IMR-90 (cell line): ENCODE results near the gene PPP1R15A. TPM values are rescaled to one million over a fixed set of nuclear protein-coding genes. Genes with fewer than 3 reads are reported as not detected.

Source experiments
- ATAC-seq: fragments of 200-7000 bp; cut with Tn5 transposase; 2 replicates; pipeline ENCODE4 v1.9.1; 2020; ENCODE audit warnings: low read depth, mild to moderate bottlenecking, moderate library complexity
- BruUV-seq: library from RNA; stranded (reverse); fragments of 400-500 nt; replicated peaks from 2 replicates; lab custom pipeline; 2021; lab: Mats Ljungman, UMichigan
- CTCF ChIA-PET: fragments of 300-600 bp; formaldehyde crosslinking; extraction: SDS; loops from one replicate; lab custom pipeline; 2021; ENCODE audit warnings: antibody characterized with exemption; lab: Yijun Ruan, JAX
- POLR2A ChIA-PET: fragments of 300-600 bp; sonication (Branson Sonifier 250); formaldehyde crosslinking; loops from one replicate; lab custom pipeline; 2022; ENCODE audit warnings: antibody characterized with exemption; ENCODE audit not compliant: unreplicated experiment; lab: Charles Lee
- DNase-seq: peaks from one replicate; pipeline ENCODE4 v3.0.0; 2013
- H2AFZ ChIP-seq: replicated peaks from 2 replicates; pipeline ENCODE3; 2013; ENCODE audit warnings: low read length, mild to moderate bottlenecking; ENCODE audit not compliant: poor library complexity
- H2AK5ac ChIP-seq: 2 replicates; pipeline ENCODE4 v1.6.1; 2013; ENCODE audit warnings: low read depth, low read length, inconsistent platforms
- H2AK9ac ChIP-seq: replicated peaks from 2 replicates; pipeline ENCODE3; 2013; ENCODE audit warnings: mild to moderate bottlenecking, low read depth, low read length, moderate library complexity; ENCODE audit not compliant: poor library complexity
- H2BK120ac ChIP-seq: 2 replicates; pipeline ENCODE4 v1.6.1; 2013; ENCODE audit warnings: low read depth, low read length, inconsistent platforms
- H2BK15ac ChIP-seq: 3 replicates; pipeline ENCODE4 v1.6.1; 2013; ENCODE audit warnings: low read depth, low read length, inconsistent platforms
- H2BK20ac ChIP-seq: 2 replicates; pipeline ENCODE4 v1.6.1; 2013; ENCODE audit warnings: low read depth, mild to moderate bottlenecking, inconsistent platforms, low read length, moderate library complexity
- H2BK5ac ChIP-seq: 2 replicates; pipeline ENCODE4 v1.6.1; 2013; ENCODE audit warnings: mild to moderate bottlenecking, low read depth, low read length, inconsistent platforms; ENCODE audit not compliant: poor library complexity, severe bottlenecking
- H3K14ac ChIP-seq: replicated peaks from 2 replicates; pipeline ENCODE4 v1.6.1; 2013; ENCODE audit warnings: low read depth, low read length, inconsistent platforms
- H3K18ac ChIP-seq: 2 replicates; pipeline ENCODE4 v1.6.1; 2013; ENCODE audit warnings: low read depth, low read length, control low read depth
- H3K23ac ChIP-seq: 2 replicates; pipeline ENCODE4 v1.6.1; 2013; ENCODE audit warnings: low read depth, low read length, inconsistent platforms
- H3K27ac ChIP-seq: 2 replicates; pipeline ENCODE4 v1.5.1; 2013; ENCODE audit warnings: mild to moderate bottlenecking, control low read depth, low read length; ENCODE audit not compliant: insufficient read depth
- H3K27me3 ChIP-seq: 2 replicates; pipeline ENCODE4 v1.6.1; 2013; ENCODE audit warnings: low read length; ENCODE audit not compliant: control insufficient read depth, insufficient read depth
- H3K36me3 ChIP-seq: 2 replicates; pipeline ENCODE4 v1.6.1; 2013; ENCODE audit warnings: low read length, mixed read lengths; ENCODE audit not compliant: control insufficient read depth, insufficient read depth
- H3K4ac ChIP-seq: 2 replicates; pipeline ENCODE4 v1.6.1; 2013; ENCODE audit warnings: low read depth, low read length, inconsistent platforms
- H3K4me1 ChIP-seq: 2 replicates; pipeline ENCODE4 v1.6.1; 2013; ENCODE audit warnings: low read length, mixed read lengths; ENCODE audit not compliant: control insufficient read depth, insufficient read depth
- H3K4me2 ChIP-seq: 2 replicates; pipeline ENCODE4 v1.6.1; 2013; ENCODE audit warnings: low read depth, mild to moderate bottlenecking, control low read depth, low read length, moderate library complexity
- H3K4me3 ChIP-seq: 2 replicates; pipeline ENCODE4 v1.5.1; 2013; ENCODE audit warnings: low read depth, mild to moderate bottlenecking, control low read depth, low read length, moderate library complexity; ENCODE audit not compliant: insufficient read depth
- H3K56ac ChIP-seq: 2 replicates; pipeline ENCODE4 v1.6.1; 2013; ENCODE audit warnings: low read length, inconsistent platforms; ENCODE audit not compliant: insufficient read depth; ENCODE audit errors: extremely low read depth
- H3K79me1 ChIP-seq, 2 experiments: 2 replicates each; pipeline ENCODE4 v1.6.1; 2013; ENCODE audit warnings: low read length in 2 of 2, inconsistent platforms in 1 of 2, low read depth in 1 of 2
- H3K9ac ChIP-seq: 2 replicates; pipeline ENCODE4 v1.6.1; 2013; ENCODE audit warnings: low read depth, low read length, control low read depth
- H3K9me1 ChIP-seq: 2 replicates; pipeline ENCODE4 v1.6.1; 2013; ENCODE audit warnings: low read length, inconsistent platforms; ENCODE audit not compliant: insufficient read depth
- H3K9me3 ChIP-seq: 2 replicates; pipeline ENCODE4 v1.6.1; 2013; ENCODE audit warnings: low read length; ENCODE audit not compliant: control insufficient read depth, insufficient read depth
- H4K20me1 ChIP-seq: 2 replicates; pipeline ENCODE4 v1.6.1; 2013; ENCODE audit warnings: low read length, inconsistent platforms; ENCODE audit not compliant: insufficient read depth
- H4K5ac ChIP-seq: 2 replicates; pipeline ENCODE4 v1.6.1; 2013; ENCODE audit warnings: mild to moderate bottlenecking, low read depth, low read length, control low read depth
- H4K8ac ChIP-seq, 2 experiments: 2 replicates each; pipeline ENCODE4 v1.6.1; 2013; ENCODE audit warnings: low read depth in 2 of 2, low read length in 2 of 2, control low read depth in 1 of 2, inconsistent platforms in 1 of 2
- H4K91ac ChIP-seq: 2 replicates; pipeline ENCODE4 v1.6.1; 2013; ENCODE audit warnings: low read depth, low read length, inconsistent platforms; ENCODE audit not compliant: insufficient read depth
- BHLHE40 ChIP-seq: fragments of 150-350 bp; IDR thresholded peaks from 2 replicates; pipeline ENCODE4 v1.6.1; 2016; ENCODE audit warnings: mild to moderate bottlenecking, low read depth, low read length
- CEBPB ChIP-seq: IDR thresholded peaks from 2 replicates; pipeline ENCODE4 v1.6.1; 2012; ENCODE audit warnings: low read depth, low read length, improper control_type of control experiment
- CHD1 ChIP-seq: IDR thresholded peaks from 2 replicates; pipeline ENCODE4 v1.6.1; 2012; ENCODE audit warnings: low read depth, low read length, improper control_type of control experiment
- CTCF ChIP-seq: conservative IDR thresholded peaks from 2 replicates; pipeline ENCODE4 v1.5.1; 2012; ENCODE audit warnings: mild to moderate bottlenecking, low read depth, low read length, improper control_type of control experiment
- FOS ChIP-seq: fragments of 150-350 bp; IDR thresholded peaks from 2 replicates; pipeline ENCODE4 v1.6.1; 2016; ENCODE audit warnings: low read depth, low read length
- MAZ ChIP-seq: IDR thresholded peaks from 2 replicates; pipeline ENCODE4 v1.6.1; 2012; ENCODE audit warnings: low read depth, mild to moderate bottlenecking, low read length, improper control_type of control experiment, moderate library complexity, borderline replicate concordance
- MXI1 ChIP-seq: IDR thresholded peaks from 2 replicates; pipeline ENCODE4 v1.6.1; 2012; ENCODE audit warnings: low read depth, mild to moderate bottlenecking, low read length, moderate library complexity, borderline replicate concordance
- NFE2L2 ChIP-seq: fragments of 150-350 bp; IDR thresholded peaks from 2 replicates; pipeline ENCODE4 v1.6.1; 2016; ENCODE audit warnings: low read depth, mild to moderate bottlenecking, low read length
- POLR2A ChIP-seq: IDR thresholded peaks from 2 replicates; pipeline ENCODE4 v1.6.1; 2012; ENCODE audit warnings: mild to moderate bottlenecking, low read depth, low read length
- RCOR1 ChIP-seq: IDR thresholded peaks from 2 replicates; pipeline ENCODE4 v1.6.1; 2012; ENCODE audit warnings: mild to moderate bottlenecking, low read length, improper control_type of control experiment; ENCODE audit not compliant: insufficient replicate concordance
- SMC3 ChIP-seq: fragments of 150-350 bp; IDR thresholded peaks from 2 replicates; pipeline ENCODE4 v1.6.1; 2016; ENCODE audit warnings: low read depth, mild to moderate bottlenecking, antibody characterized with exemption, low read length, moderate library complexity
- WGBS, 2 experiments: methylation state at CpG; one replicate each; pipeline versions ENCODE4 v1.1.5 to v1.1.7; 2013; ENCODE audit warnings: missing lambda C conversion rate in 2 of 2; ENCODE audit not compliant: insufficient read length in 1 of 2; ENCODE audit errors: extremely low coverage in 2 of 2; 5-methylcytosine and 5-hydroxymethylcytosine counted together
- dilution Hi-C: fragments of 300-500 bp; cut with HindIII; formaldehyde crosslinking; loops from one replicate; pipeline ENCODE4 v1.14.3; 2018; ENCODE audit warnings: low sequenced_read_pairs; ENCODE audit not compliant: unreplicated experiment
- in situ Hi-C: fragments of 300-500 bp; cut with MboI; formaldehyde crosslinking; loops from 3 replicates; pipeline ENCODE4 v1.14.3; 2019; ENCODE audit warnings: low sequenced_read_pairs, inconsistent platforms, mixed read lengths
- intact Hi-C: fragments of 100-400 bp; cut with micrococcal nuclease; formaldehyde crosslinking; loops from 2 replicates; pipeline ENCODE4 v1.10.0; 2022
- polyA plus RNA-seq, 3 experiments: library from polyadenylated mRNA; depleted of rRNA; stranded (reverse); fragments of >200 nt; gene quantifications; 2 replicates each; pipeline ENCODE4 v1.2.3, GENCODE V29; 2012; ENCODE audit warnings: low replicate concordance in 1 of 3
- total RNA-seq: library from RNA; depleted of rRNA; stranded (reverse); fragments of >200 nt; gene quantifications from 2 replicates; pipeline ENCODE4 v1.2.3, GENCODE V29; 2012
- TF ChIP-seq, protein P1 (sequence below): fragments of 150-350 bp; IDR thresholded peaks from 2 replicates; pipeline ENCODE4 v1.6.1; 2016; ENCODE audit warnings: low read depth, mild to moderate bottlenecking, low read length, moderate library complexity, borderline replicate concordance
- TF ChIP-seq, protein P2 (sequence below): fragments of 150-350 bp; IDR thresholded peaks from 2 replicates; pipeline ENCODE4 v1.6.1; 2017; ENCODE audit warnings: mild to moderate bottlenecking, antibody characterized with exemption, low read length, low read depth

Gene PPP1R15A
- total and polyA plus RNA-seq, 2 of the 4 experiments (the other 2 are of a cell fraction) = 26.7 to 87.7 TPM

DNA sequence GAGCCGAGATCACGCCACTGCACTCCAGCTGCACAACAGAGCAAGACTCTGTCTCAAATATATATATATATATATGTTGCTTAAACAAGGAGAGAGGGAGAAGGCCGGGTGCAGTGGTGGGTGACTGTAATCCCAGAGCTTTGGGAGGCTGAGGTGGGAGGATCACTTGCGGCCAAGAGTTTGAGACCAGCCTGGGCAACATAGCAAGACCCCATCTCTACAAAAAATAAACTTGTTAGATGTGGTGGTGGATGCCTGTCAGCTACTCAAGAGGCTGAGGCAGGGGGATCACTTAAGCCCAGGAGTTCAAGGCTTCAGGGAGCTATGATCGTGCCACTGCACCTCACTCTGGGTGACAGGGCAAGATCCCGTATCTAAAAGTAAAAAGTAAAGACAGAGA, 30.6 kb upstream of the PPP1R15A start:
- H3K9ac ChIP-seq = no peak overlapping the region
- H4K20me1 ChIP-seq = no peaks in the 10 kb centered on the region
- no peaks in the 10 kb centered on the region for H3K9me3 ChIP-seq
- POLR2A ChIA-PET = no interaction called here
- no peaks in the 10 kb centered on the region for H3K9me1 ChIP-seq
- H3K4me1 ChIP-seq = peaks cover 5% of the 10 kb centered on the region
- no peak overlapping the region for H2BK15ac ChIP-seq
- no peak overlapping the region for H4K5ac ChIP-seq
- peaks cover 18% of the 10 kb centered on the region for H3K36me3 ChIP-seq
- H3K27me3 ChIP-seq = no peaks in the 10 kb centered on the region
- no peak overlapping the region for H3K27ac ChIP-seq
- no peak overlapping the region for H2BK120ac ChIP-seq
- no peak overlapping the region for H2AFZ ChIP-seq
- intact Hi-C loops = loop anchor here (5.0 kb wide), 1 partner anchor 194 kb away; the partner anchor contains the start of gene CA11
- H2BK20ac ChIP-seq = no peak overlapping the region
- H3K56ac ChIP-seq = no peak overlapping the region
- dilution Hi-C loops = no loop called here
- TF ChIP-seq, protein P1, sequence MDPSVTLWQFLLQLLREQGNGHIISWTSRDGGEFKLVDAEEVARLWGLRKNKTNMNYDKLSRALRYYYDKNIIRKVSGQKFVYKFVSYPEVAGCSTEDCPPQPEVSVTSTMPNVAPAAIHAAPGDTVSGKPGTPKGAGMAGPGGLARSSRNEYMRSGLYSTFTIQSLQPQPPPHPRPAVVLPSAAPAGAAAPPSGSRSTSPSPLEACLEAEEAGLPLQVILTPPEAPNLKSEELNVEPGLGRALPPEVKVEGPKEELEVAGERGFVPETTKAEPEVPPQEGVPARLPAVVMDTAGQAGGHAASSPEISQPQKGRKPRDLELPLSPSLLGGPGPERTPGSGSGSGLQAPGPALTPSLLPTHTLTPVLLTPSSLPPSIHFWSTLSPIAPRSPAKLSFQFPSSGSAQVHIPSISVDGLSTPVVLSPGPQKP = no peak
- TF ChIP-seq POLR2A (no peak), CEBPB (no peak), NFE2L2 (no peak), FOS (no peak), BHLHE40 (no peak), MAZ (no peak), CTCF (no peak), MXI1 (no peak), SMC3 (no peak), CHD1 (no peak), RCOR1 (no peak)
- TF ChIP-seq, protein P2, sequence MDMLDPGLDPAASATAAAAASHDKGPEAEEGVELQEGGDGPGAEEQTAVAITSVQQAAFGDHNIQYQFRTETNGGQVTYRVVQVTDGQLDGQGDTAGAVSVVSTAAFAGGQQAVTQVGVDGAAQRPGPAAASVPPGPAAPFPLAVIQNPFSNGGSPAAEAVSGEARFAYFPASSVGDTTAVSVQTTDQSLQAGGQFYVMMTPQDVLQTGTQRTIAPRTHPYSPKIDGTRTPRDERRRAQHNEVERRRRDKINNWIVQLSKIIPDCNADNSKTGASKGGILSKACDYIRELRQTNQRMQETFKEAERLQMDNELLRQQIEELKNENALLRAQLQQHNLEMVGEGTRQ = no peak
- H3K4me3 ChIP-seq = no peak overlapping the region
- ATAC-seq = no peak
- DNase-seq = no peak
- BruUV-seq = no TSS peak
- no peak overlapping the region for H2AK5ac ChIP-seq
- 80% methylated on average over 1 of the region's 6 CpGs; no CpG with 5 or more reads in 1 of the 2 experiments for WGBS, 2 experiments
- no peaks in the 10 kb centered on the region for H3K79me1 ChIP-seq
- H4K8ac ChIP-seq = no peak overlapping the region
- H4K91ac ChIP-seq = no peak overlapping the region
- H3K18ac ChIP-seq = no peak overlapping the region
- no peak overlapping the region for H2AK9ac ChIP-seq
- no peak overlapping the region for H3K4ac ChIP-seq
- H3K4me2 ChIP-seq = no peak overlapping the region
- no peak overlapping the region for H3K23ac ChIP-seq
- in situ Hi-C loops = no loop called here
- H3K14ac ChIP-seq = no peak overlapping the region
- CTCF ChIA-PET = interaction anchor here (1.4 kb wide), 1 partner anchor 53 kb away, joined by 10 read pairs; no protein-coding TSS in a partner anchor
- H2BK5ac ChIP-seq = no peak overlapping the region
